K562 (cell line): Measurements from ENCODE around the gene GABRQ. TPM values are rescaled to one million over a fixed set of nuclear protein-coding genes. Genes with fewer than 3 reads are reported as not detected.
A peak's percentile ranks its signal among the peaks of the same experiment; 100 is the strongest.
"Not testable (repeated sequence)": the region's sequence is repeated elsewhere in the genome, so short reads cannot be mapped to it uniquely, and the experiment has no call there.

Experiments
- ATAC-seq: fragments of 200-7000 bp; cut with Tn5 transposase; 3 replicates; pipeline ENCODE4 v1.9.1; 2020; ENCODE audit warnings: moderate library complexity
- BruUV-seq: library from RNA; stranded (reverse); fragments of 400-500 nt; replicated peaks from 2 replicates; lab custom pipeline; 2021; lab: Mats Ljungman, UMichigan
- CTCF ChIA-PET: fragments of 300-600 bp; formaldehyde crosslinking; extraction: SDS; loops from one replicate; lab custom pipeline; 2021; ENCODE audit warnings: low intra/inter-chr PET ratio; lab: Yijun Ruan, JAX
- POLR2A ChIA-PET: fragments of 300-600, 350-650 bp; sonication (Branson Sonifier 250); formaldehyde crosslinking; extraction: SDS; loops from one replicate; lab custom pipeline; 2021; ENCODE audit warnings: antibody characterized with exemption, inconsistent platforms; lab: Yijun Ruan, JAX
- DNase-seq, 4 experiments: peaks; one replicate each; pipeline versions ENCODE4 v3.0.0 to v3.0.0-alpha.2; 2011 to 2018; ENCODE audit warnings: low spot score in 3 of 4, mixed read lengths in 3 of 4; ENCODE audit errors: extremely low read depth in 1 of 4
- FAIRE-seq: peaks from 2 replicates; lab custom pipeline; 2011; peaks lifted over from hg19 to GRCh38; lab: Jason Lieb, UNC
- H2AFZ ChIP-seq: 2 replicates; pipeline ENCODE4 v1.6.0; 2011; ENCODE audit warnings: low read depth, low read length, control low read depth, inconsistent platforms
- H3K27ac ChIP-seq: fragments of 200-600 bp; 3 replicates; pipeline ENCODE4 v1.8.0; 2011; ENCODE audit warnings: low read depth, mild to moderate bottlenecking, control low read depth, inconsistent platforms, low read length, moderate library complexity, mixed read lengths; ENCODE audit errors: extremely low read depth
- H3K27me3 ChIP-seq, 2 experiments: fragments of 300-600 bp in 1 of 2; 2 replicates in 1 of 2; 3 replicates in 1 of 2; pipeline versions ENCODE4 v1.6.0 to v1.8.0; 2011; ENCODE audit warnings: inconsistent platforms in 2 of 2, low read length in 2 of 2, mild to moderate bottlenecking in 1 of 2, mixed read lengths in 1 of 2, moderate library complexity in 1 of 2; ENCODE audit not compliant: control insufficient read depth in 2 of 2, insufficient read depth in 2 of 2
- H3K36me3 ChIP-seq: fragments of 300-600 bp; 3 replicates; pipeline ENCODE4 v1.8.0; 2011; ENCODE audit warnings: mild to moderate bottlenecking, low read length, inconsistent platforms; ENCODE audit not compliant: control insufficient read depth, insufficient read depth
- H3K4me1 ChIP-seq, 2 experiments: fragments of 200-600 bp in 1 of 2; replicated peaks in 1 of 2; 2 replicates in 1 of 2; 3 replicates in 1 of 2; pipeline versions ENCODE4 v1.5.1 to v1.8.0; 2011; ENCODE audit warnings: inconsistent platforms in 2 of 2, low read length in 2 of 2, mild to moderate bottlenecking in 1 of 2, mixed read lengths in 1 of 2, moderate library complexity in 1 of 2; ENCODE audit not compliant: control insufficient read depth in 2 of 2, insufficient read depth in 2 of 2
- H3K4me2 ChIP-seq: 2 replicates; pipeline ENCODE4 v1.6.1; 2011; ENCODE audit warnings: low read length, control low read depth, inconsistent platforms, mixed read lengths; ENCODE audit not compliant: insufficient read depth
- H3K4me3 ChIP-seq: fragments of 200-600 bp; sonication (generic), shearing (Covaris generic); 2 replicates; pipeline ENCODE4 v1.5.1; 2016; ENCODE audit warnings: control low read depth, inconsistent platforms
- H3K79me2 ChIP-seq: fragments of 200-600 bp; 3 replicates; pipeline ENCODE4 v1.8.0; 2011; ENCODE audit warnings: low read length, inconsistent platforms; ENCODE audit not compliant: control insufficient read depth, insufficient read depth
- H3K9ac ChIP-seq, 2 experiments: 2 replicates each; pipeline versions ENCODE4 v1.6.0 to v1.6.1; 2011; ENCODE audit warnings: low read depth in 2 of 2, low read length in 2 of 2, control low read depth in 1 of 2, inconsistent platforms in 1 of 2, mild to moderate bottlenecking in 1 of 2, mixed read lengths in 1 of 2; ENCODE audit not compliant: insufficient read depth in 1 of 2
- H3K9me1 ChIP-seq: one replicate; pipeline ENCODE4 v1.6.0; 2011; ENCODE audit warnings: inconsistent platforms, mild to moderate bottlenecking, low read length, moderate library complexity; ENCODE audit not compliant: control insufficient read depth, insufficient read depth
- H3K9me3 ChIP-seq: replicated peaks from 2 replicates; pipeline ENCODE4 v1.5.1; 2011; ENCODE audit warnings: low read depth, low read length, inconsistent platforms; ENCODE audit not compliant: control insufficient read depth, insufficient read depth
- H4K20me1 ChIP-seq: replicated peaks from 2 replicates; pipeline ENCODE4 v1.6.1; 2011; ENCODE audit warnings: low read length, inconsistent platforms, mixed read lengths; ENCODE audit not compliant: control insufficient read depth, insufficient read depth
- WGBS: fragments of 100-300 bp; shearing (Covaris generic); methylation state at CpG from one replicate; pipeline ENCODE4 v1.1.6; 2016; ENCODE audit warnings: low coverage, mixed read lengths; ENCODE audit not compliant: insufficient coverage; ENCODE audit errors: missing lambda C conversion rate; 5-methylcytosine and 5-hydroxymethylcytosine counted together
- in situ Hi-C: fragments of 300-500 bp; cut with MboI; formaldehyde crosslinking; loops from 4 replicates; pipeline ENCODE4 v1.15.0; 2018; ENCODE audit warnings: inconsistent platforms, mixed read lengths
- intact Hi-C: fragments of 100-400 bp; cut with micrococcal nuclease; formaldehyde crosslinking; loops from 2 replicates; pipeline ENCODE4 v1.14.2; 2022
- polyA plus RNA-seq, 8 experiments: library from polyadenylated mRNA; depleted of rRNA in 4 of 8; stranded (reverse) in 5 of 8; unstranded in 3 of 8; fragments of >200 nt; fragmentation: Nextera tagmentation in 2 of 8; fragmentation: Illumina TruSeq in 1 of 8; extraction: Ambion mirVana in 2 of 8; extraction: Trizol in 1 of 8; gene quantifications; 2 replicates each; pipeline versions ENCODE4 v1.2.1 to v1.2.3, GENCODE V29; 2011 to 2014; ENCODE audit warnings: inconsistent platforms in 1 of 8, missing spikeins in 1 of 8
- total RNA-seq, 7 experiments: library from RNA; depleted of rRNA in 6 of 7; stranded (reverse); fragments of >200 nt in 6 of 7; fragmentation: Illumina TruSeq in 2 of 7; extraction: Trizol in 2 of 7; gene quantifications; 2 replicates each; pipeline versions ENCODE4 v1.2.1 to v1.2.3, GENCODE V29; 2011 to 2021; ENCODE audit warnings: low replicate concordance in 1 of 7

Gene GABRQ
- total and polyA plus RNA-seq, 9 of the 15 experiments (the other 6 are each of a cell fraction or from before 2014, with no cell fraction given) = 0.25 to 3.2 (median 1.8) TPM

DNA sequence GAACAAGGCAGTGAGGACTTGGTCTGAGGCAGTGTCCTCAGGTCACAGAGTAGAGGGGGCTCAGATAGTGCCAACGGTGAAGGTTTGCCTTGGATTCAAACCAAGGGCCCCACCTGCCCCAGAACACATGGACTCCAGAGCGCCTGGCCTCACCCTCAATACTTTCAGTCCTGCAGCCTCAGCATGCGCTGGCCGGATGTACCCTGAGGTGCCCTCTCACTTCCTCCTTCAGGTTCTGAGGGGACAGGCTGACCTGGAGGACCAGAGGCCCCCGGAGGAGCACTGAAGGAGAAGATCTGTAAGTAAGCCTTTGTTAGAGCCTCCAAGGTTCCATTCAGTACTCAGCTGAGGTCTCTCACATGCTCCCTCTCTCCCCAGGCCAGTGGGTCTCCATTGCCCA is 62.7 kb downstream of the GABRQ start:
- H3K4me3 ChIP-seq, H3K79me2 ChIP-seq, H3K4me2 ChIP-seq, FAIRE-seq, POLR2A ChIA-PET, BruUV-seq, H3K27me3 ChIP-seq, H3K9me3 ChIP-seq, H3K9me1 ChIP-seq, H3K27ac ChIP-seq, ATAC-seq, intact Hi-C loops, H3K4me1 ChIP-seq, H3K36me3 ChIP-seq, CTCF ChIA-PET, H4K20me1 ChIP-seq, DNase-seq, H2AFZ ChIP-seq, H3K9ac ChIP-seq: not testable (repeated sequence)
- WGBS = 100% methylated on average over 3 of the region's 5 CpGs
- in situ Hi-C loops = loop anchor here (5.0 kb wide), 1 partner anchor 67 kb away; the partner anchor contains the start of gene MAGEA6

DNA sequence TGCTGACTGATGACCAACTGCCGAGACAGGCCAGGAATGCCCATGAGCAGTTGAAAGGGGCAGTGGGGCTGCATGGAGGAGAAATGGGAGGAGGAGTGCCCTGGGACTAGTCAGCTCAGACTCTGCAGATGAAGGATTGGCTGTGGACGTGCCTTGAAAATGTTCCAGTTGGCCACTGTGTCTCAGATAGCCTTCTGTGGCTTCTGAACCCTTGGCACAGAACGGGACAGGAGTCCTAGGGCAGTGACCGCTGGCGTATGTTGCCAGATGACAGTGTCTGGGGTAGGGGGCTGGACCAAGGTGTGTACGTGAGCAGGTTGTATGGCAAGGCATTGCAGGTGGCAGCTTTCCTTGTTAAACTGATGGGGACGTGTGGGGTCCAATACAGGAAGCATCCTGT is 68.8 kb downstream of the GABRQ start:
- H3K27ac ChIP-seq, H3K36me3 ChIP-seq, POLR2A ChIA-PET, DNase-seq, in situ Hi-C loops, H3K9me1 ChIP-seq, H3K9me3 ChIP-seq, H2AFZ ChIP-seq, H3K79me2 ChIP-seq, BruUV-seq, intact Hi-C loops, H3K4me3 ChIP-seq, CTCF ChIA-PET, H3K9ac ChIP-seq, H3K4me2 ChIP-seq, H3K27me3 ChIP-seq, H4K20me1 ChIP-seq, H3K4me1 ChIP-seq, ATAC-seq: not testable (repeated sequence)
- 31% methylated on average over 2 of the region's 7 CpGs for WGBS
- FAIRE-seq = peak; percentile 15

Other genes starting within 250 kb of the GABRQ start
Only the 7 nearest of the 11 such genes appear.
- gene MAGEA3, start 60.9 kb downstream of the GABRQ start, total RNA-seq (2014; rRNA removed) = 169 and 219 TPM in 2 replicates
- 86.1 and 103 TPM in 2 replicates for gene MAGEA3, start 60.9 kb downstream of the GABRQ start, total RNA-seq (2014; rRNA removed; fragmentation: Illumina TruSeq; extraction: Trizol)
- gene MAGEA3, start 60.9 kb downstream of the GABRQ start, total RNA-seq (2015; rRNA removed; fragmentation: Illumina TruSeq; extraction: Trizol) = 150 and 154 TPM in 2 replicates
- gene MAGEA3, start 60.9 kb downstream of the GABRQ start, total RNA-seq (2021) = 157 and 169 TPM in 2 replicates
- gene MAGEA3, start 60.9 kb downstream of the GABRQ start, polyA plus RNA-seq (2011; rRNA removed) = 124 and 144 TPM in 2 replicates
- 187 and 197 TPM in 2 replicates for gene MAGEA3, start 60.9 kb downstream of the GABRQ start, polyA plus RNA-seq (2014; fragmentation: Illumina TruSeq; extraction: Trizol)
- gene MAGEA3, start 60.9 kb downstream of the GABRQ start, polyA plus RNA-seq (2014; fragmentation: Nextera tagmentation; extraction: Ambion mirVana) = 10 to 100 TPM in 1 of 2 experiments, 1 to 10 TPM in 1; 8.1 to 17.5 TPM
- gene MAGEA3, start 60.9 kb downstream of the GABRQ start, polyA plus RNA-seq (2014; rRNA removed) = 136 and 149 TPM in 2 replicates
- not detected in 2 replicates for gene CSAG2, start 71.4 kb downstream of the GABRQ start, total RNA-seq (2014; rRNA removed)
- gene CSAG2, start 71.4 kb downstream of the GABRQ start, total RNA-seq (2014; rRNA removed; fragmentation: Illumina TruSeq; extraction: Trizol) = not detected in 2 replicates
- gene CSAG2, start 71.4 kb downstream of the GABRQ start, total RNA-seq (2015; rRNA removed; fragmentation: Illumina TruSeq; extraction: Trizol) = 0.29 TPM in 1 of 2 replicates, not detected in the other
- not detected in 2 replicates for gene CSAG2, start 71.4 kb downstream of the GABRQ start, total RNA-seq (2021)
- 0.25 and 0.88 TPM in 2 replicates for gene CSAG2, start 71.4 kb downstream of the GABRQ start, polyA plus RNA-seq (2011; rRNA removed)
- gene CSAG2, start 71.4 kb downstream of the GABRQ start, polyA plus RNA-seq (2014; fragmentation: Illumina TruSeq; extraction: Trizol) = 0.18 TPM in 1 of 2 replicates, not detected in the other
- gene CSAG2, start 71.4 kb downstream of the GABRQ start, polyA plus RNA-seq (2014; fragmentation: Nextera tagmentation; extraction: Ambion mirVana) = under 1 TPM in 1 of 2 experiments, not detected in 1; 0.38 TPM
- gene CSAG2, start 71.4 kb downstream of the GABRQ start, polyA plus RNA-seq (2014; rRNA removed) = 0.12 TPM in 1 of 2 replicates, not detected in the other
- gene MAGEA2B, start 76.7 kb downstream of the GABRQ start, total RNA-seq (2014; rRNA removed) = 6.5 and 12.6 TPM in 2 replicates
- 3.9 and 6.9 TPM in 2 replicates for gene MAGEA2B, start 76.7 kb downstream of the GABRQ start, total RNA-seq (2014; rRNA removed; fragmentation: Illumina TruSeq; extraction: Trizol)
- 10.0 and 11.9 TPM in 2 replicates for gene MAGEA2B, start 76.7 kb downstream of the GABRQ start, total RNA-seq (2015; rRNA removed; fragmentation: Illumina TruSeq; extraction: Trizol)
- gene MAGEA2B, start 76.7 kb downstream of the GABRQ start, total RNA-seq (2021) = 40.7 and 53.3 TPM in 2 replicates
- gene MAGEA2B, start 76.7 kb downstream of the GABRQ start, polyA plus RNA-seq (2011; rRNA removed) = 18.3 and 34.3 TPM in 2 replicates
- 15.2 and 29.4 TPM in 2 replicates for gene MAGEA2B, start 76.7 kb downstream of the GABRQ start, polyA plus RNA-seq (2014; fragmentation: Illumina TruSeq; extraction: Trizol)
- 1 to 10 TPM; 1.9 to 9.6 TPM for gene MAGEA2B, start 76.7 kb downstream of the GABRQ start, polyA plus RNA-seq (2014; fragmentation: Nextera tagmentation; extraction: Ambion mirVana)
- gene MAGEA2B, start 76.7 kb downstream of the GABRQ start, polyA plus RNA-seq (2014; rRNA removed) = 13.5 and 21.6 TPM in 2 replicates
- 43.1 and 64.4 TPM in 2 replicates for gene CSAG1, start 95.8 kb downstream of the GABRQ start, total RNA-seq (2014; rRNA removed)
- gene CSAG1, start 95.8 kb downstream of the GABRQ start, total RNA-seq (2014; rRNA removed; fragmentation: Illumina TruSeq; extraction: Trizol) = 57.6 and 62.1 TPM in 2 replicates
- 79.3 and 85.1 TPM in 2 replicates for gene CSAG1, start 95.8 kb downstream of the GABRQ start, total RNA-seq (2015; rRNA removed; fragmentation: Illumina TruSeq; extraction: Trizol)
- 56.2 and 58.3 TPM in 2 replicates for gene CSAG1, start 95.8 kb downstream of the GABRQ start, total RNA-seq (2021)
- gene CSAG1, start 95.8 kb downstream of the GABRQ start, polyA plus RNA-seq (2011; rRNA removed) = 57.9 and 59.2 TPM in 2 replicates
- 89.8 and 117 TPM in 2 replicates for gene CSAG1, start 95.8 kb downstream of the GABRQ start, polyA plus RNA-seq (2014; fragmentation: Illumina TruSeq; extraction: Trizol)
- 100 to 1,000 TPM; 158 to 170 TPM for gene CSAG1, start 95.8 kb downstream of the GABRQ start, polyA plus RNA-seq (2014; fragmentation: Nextera tagmentation; extraction: Ambion mirVana)
- 51.0 and 72.4 TPM in 2 replicates for gene CSAG1, start 95.8 kb downstream of the GABRQ start, polyA plus RNA-seq (2014; rRNA removed)
- gene MAGEA12, start 95.9 kb downstream of the GABRQ start, total RNA-seq (2014; rRNA removed) = 93.3 and 103 TPM in 2 replicates
- gene MAGEA12, start 95.9 kb downstream of the GABRQ start, total RNA-seq (2014; rRNA removed; fragmentation: Illumina TruSeq; extraction: Trizol) = 64.0 and 71.3 TPM in 2 replicates
- gene MAGEA12, start 95.9 kb downstream of the GABRQ start, total RNA-seq (2015; rRNA removed; fragmentation: Illumina TruSeq; extraction: Trizol) = 77.4 and 78.2 TPM in 2 replicates
- 76.2 and 80.4 TPM in 2 replicates for gene MAGEA12, start 95.9 kb downstream of the GABRQ start, total RNA-seq (2021)
- gene MAGEA12, start 95.9 kb downstream of the GABRQ start, polyA plus RNA-seq (2011; rRNA removed) = 87.8 and 93.3 TPM in 2 replicates
- 91.2 and 91.4 TPM in 2 replicates for gene MAGEA12, start 95.9 kb downstream of the GABRQ start, polyA plus RNA-seq (2014; fragmentation: Illumina TruSeq; extraction: Trizol)
- 10 to 100 TPM; 53.4 to 74.0 TPM for gene MAGEA12, start 95.9 kb downstream of the GABRQ start, polyA plus RNA-seq (2014; fragmentation: Nextera tagmentation; extraction: Ambion mirVana)
- 95.5 and 101 TPM in 2 replicates for gene MAGEA12, start 95.9 kb downstream of the GABRQ start, polyA plus RNA-seq (2014; rRNA removed)
- gene MAGEA2, start 115.9 kb downstream of the GABRQ start, total RNA-seq (2014; rRNA removed) = 39.7 and 43.0 TPM in 2 replicates
- gene MAGEA2, start 115.9 kb downstream of the GABRQ start, total RNA-seq (2014; rRNA removed; fragmentation: Illumina TruSeq; extraction: Trizol) = 34.9 and 35.6 TPM in 2 replicates
- 33.0 and 37.1 TPM in 2 replicates for gene MAGEA2, start 115.9 kb downstream of the GABRQ start, total RNA-seq (2015; rRNA removed; fragmentation: Illumina TruSeq; extraction: Trizol)
- gene MAGEA2, start 115.9 kb downstream of the GABRQ start, total RNA-seq (2021) = 23.5 and 27.5 TPM in 2 replicates
- 48.5 and 80.3 TPM in 2 replicates for gene MAGEA2, start 115.9 kb downstream of the GABRQ start, polyA plus RNA-seq (2011; rRNA removed)
- gene MAGEA2, start 115.9 kb downstream of the GABRQ start, polyA plus RNA-seq (2014; fragmentation: Illumina TruSeq; extraction: Trizol) = 30.5 and 38.8 TPM in 2 replicates
- 10 to 100 TPM; 18.6 to 32.5 TPM for gene MAGEA2, start 115.9 kb downstream of the GABRQ start, polyA plus RNA-seq (2014; fragmentation: Nextera tagmentation; extraction: Ambion mirVana)
- gene MAGEA2, start 115.9 kb downstream of the GABRQ start, polyA plus RNA-seq (2014; rRNA removed) = 45.1 and 45.2 TPM in 2 replicates
- 3.9 and 4.2 TPM in 2 replicates for gene CSAG3, start 121.3 kb downstream of the GABRQ start, total RNA-seq (2014; rRNA removed)
- 11.7 and 11.9 TPM in 2 replicates for gene CSAG3, start 121.3 kb downstream of the GABRQ start, total RNA-seq (2014; rRNA removed; fragmentation: Illumina TruSeq; extraction: Trizol)
- gene CSAG3, start 121.3 kb downstream of the GABRQ start, total RNA-seq (2015; rRNA removed; fragmentation: Illumina TruSeq; extraction: Trizol) = 14.4 and 17.8 TPM in 2 replicates
- 12.3 and 12.7 TPM in 2 replicates for gene CSAG3, start 121.3 kb downstream of the GABRQ start, total RNA-seq (2021)
- gene CSAG3, start 121.3 kb downstream of the GABRQ start, polyA plus RNA-seq (2011; rRNA removed) = 18.0 and 36.6 TPM in 2 replicates
- gene CSAG3, start 121.3 kb downstream of the GABRQ start, polyA plus RNA-seq (2014; fragmentation: Illumina TruSeq; extraction: Trizol) = 26.0 and 32.8 TPM in 2 replicates
- gene CSAG3, start 121.3 kb downstream of the GABRQ start, polyA plus RNA-seq (2014; fragmentation: Nextera tagmentation; extraction: Ambion mirVana) = 10 to 100 TPM; 17.6 to 23.1 TPM
- 18.3 and 21.1 TPM in 2 replicates for gene CSAG3, start 121.3 kb downstream of the GABRQ start, polyA plus RNA-seq (2014; rRNA removed)